Measurements from ENCODE around the gene CSNK1A1.
"Not testable (repeated sequence)": the region's sequence is repeated elsewhere in the genome, so short reads cannot be mapped to it uniquely, and the experiment has no call there.

The CSNK1A1 gene

GRCh38 chr5:149453618-149454415 lies 97.4 kb downstream of the CSNK1A1 start:
- DNase-seq, result no peak

- no peak for DNase-seq
Observed at GRCh38 chr5:149452665-149453617, 98.3 kb downstream of the CSNK1A1 start.

DNA sequence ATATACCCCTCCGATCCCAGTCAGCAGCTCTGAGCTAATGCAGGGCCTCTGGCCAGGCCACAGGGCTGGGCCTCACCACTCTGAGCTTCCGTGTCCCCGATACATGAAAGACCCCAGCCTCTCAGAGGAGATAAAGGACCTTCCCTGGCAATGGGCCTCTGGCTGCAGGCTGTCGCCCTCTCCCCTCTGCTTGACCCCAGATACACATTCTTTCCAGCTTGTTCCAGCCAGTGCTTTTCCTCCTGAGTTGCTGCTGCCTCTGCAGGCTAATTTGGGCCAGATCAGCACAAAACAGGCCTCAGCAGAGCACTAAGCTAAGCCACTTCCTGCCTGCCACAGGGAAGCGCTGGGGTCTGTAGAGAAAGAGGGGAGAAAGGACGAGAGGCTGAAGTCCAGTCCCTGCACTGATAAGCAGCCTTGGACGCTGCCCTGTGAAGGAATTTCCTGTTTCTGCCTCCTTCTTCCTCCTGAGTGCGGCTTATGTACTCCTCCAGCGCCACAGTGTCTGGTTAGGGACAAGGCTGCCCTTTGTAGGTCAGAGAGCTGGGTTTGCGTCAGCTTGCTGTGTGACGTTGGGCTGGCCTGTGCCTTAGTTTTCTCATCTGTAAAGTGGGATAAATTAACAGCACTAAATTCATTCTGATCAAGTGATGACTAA lies 99.1 kb downstream of the CSNK1A1 start:
- DNase-seq, result no peak

DNA sequence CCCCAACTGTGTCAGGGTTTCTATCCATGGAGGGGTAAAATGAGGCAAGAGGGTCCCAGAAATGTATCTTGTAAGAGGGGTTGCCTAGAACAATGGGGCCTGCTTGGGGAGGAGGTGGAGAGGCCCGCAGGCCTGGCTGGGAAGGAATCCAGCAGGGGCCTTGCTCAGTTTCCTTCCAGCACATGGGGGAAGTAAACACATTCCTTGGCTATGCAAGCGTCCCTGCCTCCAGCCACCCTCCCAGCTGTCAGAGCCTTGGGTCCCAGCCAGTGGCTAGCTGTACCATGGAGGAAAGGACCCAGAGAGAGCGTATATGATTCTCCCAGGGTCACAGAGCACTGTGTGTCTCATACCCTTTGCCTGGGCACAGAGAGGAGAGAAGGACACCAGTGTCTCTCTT lies 101.0 kb downstream of the CSNK1A1 start:
- no peak for DNase-seq

DNA sequence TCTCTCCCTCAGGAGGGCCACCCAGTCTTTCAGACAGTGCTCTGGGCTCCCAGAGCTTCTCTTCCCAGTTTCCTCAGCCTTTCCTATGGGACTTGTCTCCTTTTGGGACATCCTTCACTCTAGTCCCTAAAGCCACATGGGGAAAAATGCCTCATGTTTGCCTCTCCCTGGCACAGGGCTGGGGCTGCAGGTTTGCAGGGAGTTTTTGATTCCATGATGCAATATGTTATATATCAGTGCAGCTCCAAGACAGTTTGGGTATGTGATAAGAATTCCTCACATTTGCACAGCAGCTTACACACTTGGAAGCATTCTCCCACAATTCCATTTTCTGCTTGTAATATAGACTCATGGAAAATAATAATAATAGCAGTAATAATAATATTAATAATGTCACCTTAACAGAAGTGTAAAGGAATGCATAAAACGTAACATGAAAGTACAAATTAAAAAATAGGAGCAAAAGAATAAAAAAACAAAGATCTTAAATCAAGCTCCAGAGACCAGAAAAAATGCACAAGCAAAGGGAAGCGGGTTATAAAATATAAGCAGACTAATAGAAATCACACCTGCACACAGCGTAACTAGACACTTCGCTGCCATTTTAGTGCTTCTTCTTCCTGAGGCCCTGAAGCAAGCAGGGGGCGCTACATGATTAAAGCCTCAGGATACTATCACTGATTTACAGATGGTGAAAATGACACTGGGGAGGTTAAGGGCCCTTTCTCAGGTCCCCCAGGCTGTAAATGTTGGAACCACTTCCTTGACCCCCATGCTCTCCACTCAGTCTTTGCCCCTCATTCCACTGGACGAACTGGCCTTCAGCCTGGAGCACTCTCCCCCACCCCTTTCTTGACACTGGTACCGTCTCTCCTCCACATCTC lies 102.2 kb downstream of the CSNK1A1 start:
- DNase-seq, result no peak

DNA sequence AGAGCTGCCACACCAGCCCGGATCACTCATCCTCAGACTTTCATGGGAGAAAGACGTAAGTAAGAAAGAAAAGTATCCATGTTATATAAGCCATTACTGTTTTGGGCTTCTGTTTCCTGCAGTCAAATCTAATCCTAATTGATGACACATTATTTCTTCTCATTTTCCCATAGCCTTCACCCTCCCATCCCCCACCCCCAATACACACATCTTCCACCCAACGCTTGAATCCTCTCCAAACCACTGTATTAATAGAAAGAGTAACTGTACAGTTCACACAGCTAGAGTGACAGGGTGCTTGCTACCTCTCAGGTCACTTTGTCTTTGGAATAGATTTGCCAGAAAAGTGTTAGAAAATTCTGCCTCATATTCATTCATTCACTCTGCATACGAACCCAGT lies 102.8 kb downstream of the CSNK1A1 start:
- no peak for DNase-seq

DNA sequence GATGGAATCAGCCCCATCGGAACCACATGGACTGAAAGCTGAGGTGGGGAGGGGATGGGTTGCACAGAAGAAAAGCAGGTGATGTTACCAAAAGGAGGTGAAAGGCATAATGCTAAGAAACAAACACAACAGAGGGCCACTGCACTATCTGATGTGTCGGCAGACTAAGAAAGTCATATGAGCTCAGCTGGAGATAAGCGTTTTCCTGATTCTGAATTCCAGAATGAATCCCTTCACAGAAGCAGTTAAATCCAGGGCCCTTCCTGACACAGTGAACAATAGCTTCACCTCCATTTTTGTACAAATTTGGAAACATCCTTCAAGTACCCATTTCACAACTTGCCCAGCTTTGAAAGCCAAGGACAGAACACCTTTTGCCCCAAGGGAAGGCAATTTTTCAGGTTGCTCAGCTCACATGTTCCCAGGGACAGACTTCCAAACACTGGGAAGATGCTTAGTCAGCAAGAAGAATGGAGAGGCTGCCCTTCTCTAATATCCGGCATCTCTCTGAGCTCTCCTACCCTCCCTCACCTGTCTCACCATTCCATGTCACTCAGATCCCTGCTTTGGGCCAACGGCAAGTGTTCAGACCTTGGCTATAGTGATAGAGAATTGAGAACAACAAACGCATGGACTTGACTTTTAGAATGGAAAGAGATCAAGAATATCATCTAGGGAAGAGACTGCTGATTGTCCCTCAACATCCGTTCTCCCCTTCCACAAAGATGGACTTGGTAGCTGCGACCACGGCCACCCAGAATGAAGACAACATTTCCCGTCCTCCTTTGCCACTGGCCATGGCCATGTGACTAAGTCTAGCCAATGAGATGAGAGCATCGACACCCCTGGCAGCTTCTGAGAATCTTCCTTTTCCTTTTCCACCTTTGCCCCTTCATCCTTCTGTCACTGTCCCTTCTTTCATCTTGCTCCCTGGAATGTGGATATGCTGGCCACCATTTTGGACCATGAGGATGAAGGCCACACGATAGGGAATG lies 103.6 kb downstream of the CSNK1A1 start:
- no peak for DNase-seq

- not testable (repeated sequence) for DNase-seq
Observed at GRCh38 chr5:149446794-149447193, 104.4 kb downstream of the CSNK1A1 start.

DNA sequence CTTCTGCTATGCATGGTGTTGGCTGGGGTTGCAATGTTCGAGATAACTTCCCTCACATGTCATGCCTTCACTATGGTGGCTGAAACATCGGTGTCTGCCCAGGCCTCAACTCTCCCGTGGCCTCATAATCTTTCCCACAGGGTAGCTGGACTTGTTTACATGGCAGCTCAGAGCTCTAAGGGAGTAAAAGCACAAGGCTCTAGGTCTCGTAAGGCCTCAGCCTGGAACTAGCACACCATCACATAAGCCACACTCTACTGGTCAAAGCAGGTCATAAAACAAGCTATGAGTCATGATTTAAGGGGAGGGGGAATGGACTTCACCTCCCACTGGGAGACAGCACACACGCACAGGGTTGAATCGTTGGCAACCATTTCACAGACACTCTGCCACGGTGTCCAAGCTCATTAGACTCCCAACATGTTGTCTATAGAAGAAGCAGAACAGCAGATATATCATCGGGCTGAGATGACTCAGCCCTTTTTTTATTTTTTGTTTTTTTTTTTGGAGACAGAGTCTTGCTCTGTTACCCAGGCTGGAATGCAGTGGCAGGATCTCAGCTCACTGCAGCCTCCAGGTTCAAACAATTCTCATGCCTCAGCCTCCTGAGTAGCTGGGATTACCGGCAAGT lies 105.4 kb downstream of the CSNK1A1 start:
- no peak for DNase-seq

GRCh38 chr5:149445343-149445738 lies 105.9 kb downstream of the CSNK1A1 start:
- DNase-seq, result no peak

DNA sequence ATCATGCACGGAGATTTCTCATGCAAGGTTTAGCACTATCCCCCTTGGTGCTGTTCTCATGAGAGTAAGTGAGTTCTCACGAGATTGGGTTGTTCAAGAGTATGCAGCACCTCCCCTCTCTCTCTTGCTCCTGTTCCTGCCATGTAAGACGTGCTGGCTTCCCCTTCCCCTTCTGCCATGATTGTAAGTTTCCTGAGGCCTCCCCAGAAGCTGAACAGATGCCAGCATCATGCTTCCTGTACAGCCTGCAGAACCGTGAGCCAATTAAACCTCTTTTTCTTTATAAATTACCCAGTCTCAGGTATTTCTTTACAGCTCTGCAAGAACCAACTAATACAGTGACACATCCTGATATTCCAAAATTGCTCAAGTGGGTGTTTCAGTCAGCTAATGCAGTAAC lies 106.8 kb downstream of the CSNK1A1 start:
- not testable (repeated sequence) for DNase-seq

DNA sequence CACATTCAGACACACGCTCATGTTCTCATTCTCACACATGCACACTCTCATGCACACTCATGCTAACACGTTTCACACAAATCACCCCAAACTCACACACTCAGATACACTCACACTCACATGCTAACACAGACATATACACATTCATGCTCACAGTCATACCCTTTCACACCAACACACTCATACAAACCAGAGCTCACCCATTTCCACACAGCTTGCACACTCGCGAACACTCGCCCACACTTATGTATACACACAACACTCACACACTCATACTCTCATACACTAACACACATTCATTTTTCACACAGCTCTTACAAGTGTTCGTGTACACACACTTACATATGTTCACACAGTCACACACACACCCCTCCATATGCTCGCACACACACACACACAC lies 108.0 kb downstream of the CSNK1A1 start:
- DNase-seq, result no peak

- DNase-seq, result peak; percentile 34 to 49
Observed at GRCh38 chr5:149442563-149443182, 108.6 kb downstream of the CSNK1A1 start.

All from NCI-H2081 (cell line).